Lower leg skin (tissue), 3 donors: ENCODE measurements around the gene OSBPL7.

ENCODE experiments used
- POLR2A ChIP-seq, 2 donors: fragments of 450-650 bp; IDR thresholded peaks; one replicate each; pipeline ENCODE4 v1.6.1; 2016 to 2017; ENCODE audit warnings: antibody characterized with exemption in 2 of 2, mild to moderate bottlenecking in 1 of 2, moderate library complexity in 1 of 2
- TF ChIP-seq, protein P1 (sequence below), 3 donors: fragments of 450-650 bp; IDR thresholded peaks; one replicate each; pipeline ENCODE4 v1.5.1; 2016; ENCODE audit warnings: antibody characterized with exemption in 3 of 3, mild to moderate bottlenecking in 3 of 3, moderate library complexity in 2 of 3

DNA sequence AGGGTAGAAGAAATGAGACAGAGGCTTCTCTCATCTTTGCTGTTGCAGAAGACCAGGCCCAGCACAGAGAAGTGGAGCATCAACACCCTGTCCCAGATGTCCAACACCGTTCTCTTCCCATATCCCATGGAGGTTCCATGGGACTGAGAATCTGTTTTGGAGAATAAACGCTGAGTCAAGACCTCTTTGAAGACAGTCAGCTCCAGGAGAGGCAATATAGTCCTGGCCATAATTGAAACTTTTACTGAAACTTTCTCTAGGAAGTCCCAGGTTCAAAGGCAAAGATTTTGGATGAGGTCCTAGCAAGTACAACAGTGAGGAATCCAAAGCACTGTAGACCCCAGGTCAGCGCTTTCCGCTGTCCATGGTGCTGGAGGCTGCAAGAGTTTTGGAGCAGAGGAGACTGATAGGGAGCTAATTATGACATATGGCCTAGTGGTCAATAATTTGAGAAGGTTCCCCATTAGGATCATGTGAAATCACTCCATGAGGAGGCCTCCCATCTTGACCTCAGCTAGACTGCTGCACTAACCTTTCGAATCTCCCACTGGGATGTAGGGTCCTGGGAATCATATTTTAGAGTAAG lies 36.0 kb downstream of the OSBPL7 start:
- TF ChIP-seq, protein P1, sequence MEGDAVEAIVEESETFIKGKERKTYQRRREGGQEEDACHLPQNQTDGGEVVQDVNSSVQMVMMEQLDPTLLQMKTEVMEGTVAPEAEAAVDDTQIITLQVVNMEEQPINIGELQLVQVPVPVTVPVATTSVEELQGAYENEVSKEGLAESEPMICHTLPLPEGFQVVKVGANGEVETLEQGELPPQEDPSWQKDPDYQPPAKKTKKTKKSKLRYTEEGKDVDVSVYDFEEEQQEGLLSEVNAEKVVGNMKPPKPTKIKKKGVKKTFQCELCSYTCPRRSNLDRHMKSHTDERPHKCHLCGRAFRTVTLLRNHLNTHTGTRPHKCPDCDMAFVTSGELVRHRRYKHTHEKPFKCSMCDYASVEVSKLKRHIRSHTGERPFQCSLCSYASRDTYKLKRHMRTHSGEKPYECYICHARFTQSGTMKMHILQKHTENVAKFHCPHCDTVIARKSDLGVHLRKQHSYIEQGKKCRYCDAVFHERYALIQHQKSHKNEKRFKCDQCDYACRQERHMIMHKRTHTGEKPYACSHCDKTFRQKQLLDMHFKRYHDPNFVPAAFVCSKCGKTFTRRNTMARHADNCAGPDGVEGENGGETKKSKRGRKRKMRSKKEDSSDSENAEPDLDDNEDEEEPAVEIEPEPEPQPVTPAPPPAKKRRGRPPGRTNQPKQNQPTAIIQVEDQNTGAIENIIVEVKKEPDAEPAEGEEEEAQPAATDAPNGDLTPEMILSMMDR (IDR thresholded peaks at IDR 0.05): no peak
- no peak for TF ChIP-seq POLR2A (IDR thresholded peaks at IDR 0.05)
